ENCODE measurements around the gene CCNG2. TPM values are rescaled to one million over a fixed set of nuclear protein-coding genes. Genes with fewer than 3 reads are reported as not detected.

The CCNG2 gene
- total RNA-seq, 1 donor from 2014 or later = 39.3 TPM

DNA sequence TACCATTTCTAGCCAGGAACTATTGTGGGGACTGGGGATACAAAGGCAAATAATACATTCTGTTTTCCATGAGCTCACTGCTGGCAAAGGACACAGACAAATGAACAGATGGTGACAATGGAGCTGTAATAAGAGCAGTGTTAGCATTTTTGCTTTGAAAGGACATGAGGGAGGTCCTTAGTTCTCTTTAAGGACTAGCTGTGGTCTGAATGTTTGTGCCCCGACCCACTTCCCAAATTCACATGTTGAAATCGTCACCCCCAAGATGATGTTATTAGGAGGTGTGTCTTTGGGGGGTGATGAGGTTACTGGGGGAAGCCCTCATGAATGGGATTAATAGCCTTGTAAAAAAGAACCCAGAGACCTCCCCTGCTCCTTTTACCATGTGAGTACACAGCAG lies 30.3 kb downstream of the CCNG2 start:
- H3K4me3 ChIP-seq = no peak overlapping the region
- H3K27ac ChIP-seq = no peak overlapping the region
- no peaks in the 10 kb centered on the region for H3K36me3 ChIP-seq
- no peak for ATAC-seq
- intact Hi-C loops (cut with DNase I) = no loop called here
- no peaks in the 10 kb centered on the region for H3K4me1 ChIP-seq
- TF ChIP-seq, protein P1, sequence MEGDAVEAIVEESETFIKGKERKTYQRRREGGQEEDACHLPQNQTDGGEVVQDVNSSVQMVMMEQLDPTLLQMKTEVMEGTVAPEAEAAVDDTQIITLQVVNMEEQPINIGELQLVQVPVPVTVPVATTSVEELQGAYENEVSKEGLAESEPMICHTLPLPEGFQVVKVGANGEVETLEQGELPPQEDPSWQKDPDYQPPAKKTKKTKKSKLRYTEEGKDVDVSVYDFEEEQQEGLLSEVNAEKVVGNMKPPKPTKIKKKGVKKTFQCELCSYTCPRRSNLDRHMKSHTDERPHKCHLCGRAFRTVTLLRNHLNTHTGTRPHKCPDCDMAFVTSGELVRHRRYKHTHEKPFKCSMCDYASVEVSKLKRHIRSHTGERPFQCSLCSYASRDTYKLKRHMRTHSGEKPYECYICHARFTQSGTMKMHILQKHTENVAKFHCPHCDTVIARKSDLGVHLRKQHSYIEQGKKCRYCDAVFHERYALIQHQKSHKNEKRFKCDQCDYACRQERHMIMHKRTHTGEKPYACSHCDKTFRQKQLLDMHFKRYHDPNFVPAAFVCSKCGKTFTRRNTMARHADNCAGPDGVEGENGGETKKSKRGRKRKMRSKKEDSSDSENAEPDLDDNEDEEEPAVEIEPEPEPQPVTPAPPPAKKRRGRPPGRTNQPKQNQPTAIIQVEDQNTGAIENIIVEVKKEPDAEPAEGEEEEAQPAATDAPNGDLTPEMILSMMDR (IDR thresholded peaks at IDR 0.05) = no peak
- no peaks in the 10 kb centered on the region for H3K27me3 ChIP-seq (ENCODE audit: low read depth)
- no peak for DNase-seq
- no peaks in the 10 kb centered on the region for H3K9me3 ChIP-seq

DNA sequence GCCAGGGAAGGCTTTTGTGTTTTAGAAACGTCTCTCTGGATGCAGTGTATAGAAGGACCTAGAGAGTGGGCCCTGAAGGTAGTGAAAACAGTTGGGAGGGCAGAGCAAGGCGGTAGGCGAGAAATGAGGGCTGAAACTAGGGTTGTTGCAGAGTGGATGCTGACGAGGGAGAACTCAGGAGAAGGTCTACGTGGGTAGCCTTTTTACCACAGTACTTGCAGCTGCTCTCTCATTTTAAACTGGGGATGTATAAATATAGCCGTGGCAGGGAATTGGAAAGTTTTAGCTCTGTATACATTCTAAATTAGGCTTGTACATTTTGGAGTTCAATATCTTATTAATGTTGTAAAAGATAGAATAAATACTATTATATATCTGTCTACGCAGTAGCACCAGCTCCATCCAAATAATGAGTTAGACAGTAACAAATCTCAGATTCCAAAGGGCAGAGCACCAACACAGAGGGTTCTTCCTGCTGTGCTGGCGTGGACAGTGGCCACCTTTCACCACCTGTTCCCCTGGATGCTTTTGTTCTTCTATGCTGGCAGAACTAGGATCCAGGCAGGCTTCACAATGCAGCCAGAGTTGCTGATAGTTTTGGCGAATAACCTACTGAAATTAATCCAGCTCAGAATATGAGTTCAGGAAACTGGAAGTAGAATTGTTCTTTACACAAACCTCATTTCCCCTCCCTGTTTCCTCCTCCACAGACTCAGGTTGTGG lies 31.7 kb downstream of the CCNG2 start:
- DNase-seq = no peak
- TF ChIP-seq, protein P1 (IDR thresholded peaks at IDR 0.05) = no peak
- H3K9me3 ChIP-seq = no peaks in the 10 kb centered on the region
- no peak overlapping the region for H3K4me3 ChIP-seq
- no peaks in the 10 kb centered on the region for H3K4me1 ChIP-seq
- no peak for ATAC-seq
- intact Hi-C loops (cut with DNase I) = no loop called here
- no peaks in the 10 kb centered on the region for H3K36me3 ChIP-seq
- H3K27ac ChIP-seq = no peak overlapping the region
- no peaks in the 10 kb centered on the region for H3K27me3 ChIP-seq (ENCODE audit: low read depth)

DNA sequence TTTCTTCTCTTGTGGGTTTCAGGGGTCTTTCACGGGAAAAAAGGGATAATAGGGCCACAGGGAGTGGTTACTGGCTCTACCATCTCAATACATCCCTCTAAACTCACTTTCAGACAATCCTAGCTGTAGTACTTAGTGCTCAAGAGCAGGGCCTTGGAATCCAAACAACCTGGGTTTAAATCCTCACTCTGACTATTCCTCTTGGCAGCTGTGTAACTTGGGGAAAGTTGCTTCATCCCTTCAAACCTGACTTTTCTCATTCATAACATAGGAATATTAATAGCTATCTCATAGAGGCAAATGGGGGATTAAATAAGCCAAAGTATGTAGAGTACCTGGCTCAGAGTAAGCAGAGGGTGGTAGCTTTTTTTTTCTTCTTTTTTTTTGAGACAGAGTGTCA lies 32.4 kb downstream of the CCNG2 start:
- TF ChIP-seq, protein P1 (IDR thresholded peaks at IDR 0.05) = no peak
- intact Hi-C loops (cut with DNase I) = no loop called here
- H3K4me1 ChIP-seq = no peaks in the 10 kb centered on the region
- H3K27me3 ChIP-seq (ENCODE audit: low read depth) = no peaks in the 10 kb centered on the region
- H3K9me3 ChIP-seq = no peaks in the 10 kb centered on the region
- no peak for DNase-seq
- ATAC-seq = no peak
- no peaks in the 10 kb centered on the region for H3K36me3 ChIP-seq
- no peak overlapping the region for H3K4me3 ChIP-seq
- H3K27ac ChIP-seq = no peak overlapping the region

DNA sequence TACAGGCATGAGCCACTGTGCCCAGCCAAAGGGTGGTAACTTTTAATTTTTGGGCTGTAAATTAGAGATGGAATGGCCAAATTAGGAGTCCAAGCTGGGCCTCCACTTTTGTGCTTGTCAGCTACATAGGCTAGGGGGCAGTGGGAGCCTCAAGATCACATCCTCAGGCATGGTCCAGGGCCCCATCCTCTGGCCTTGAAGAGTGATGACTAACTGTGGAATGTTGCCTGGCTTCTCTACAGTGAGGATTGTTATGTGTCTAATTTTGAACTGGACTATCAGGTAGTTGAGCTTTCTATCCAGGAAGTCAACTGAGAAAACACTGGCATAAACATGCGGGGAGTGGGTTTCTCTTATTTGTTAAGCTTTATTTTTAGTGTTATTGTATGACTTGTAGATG lies 33.0 kb downstream of the CCNG2 start:
- Histone ChIP-seq H3K27me3 (ENCODE audit: low read depth) (no peaks in the 10 kb centered on the region), H3K4me3 (no peak overlapping the region), H3K27ac (no peak overlapping the region), H3K36me3 (no peaks in the 10 kb centered on the region), H3K4me1 (no peaks in the 10 kb centered on the region), H3K9me3 (no peaks in the 10 kb centered on the region)
- DNase-seq (no peak), ATAC-seq (no peak)
- intact Hi-C loops (cut with DNase I) = no loop called here
- TF ChIP-seq, protein P1 (IDR thresholded peaks at IDR 0.05) = no peak

DNA sequence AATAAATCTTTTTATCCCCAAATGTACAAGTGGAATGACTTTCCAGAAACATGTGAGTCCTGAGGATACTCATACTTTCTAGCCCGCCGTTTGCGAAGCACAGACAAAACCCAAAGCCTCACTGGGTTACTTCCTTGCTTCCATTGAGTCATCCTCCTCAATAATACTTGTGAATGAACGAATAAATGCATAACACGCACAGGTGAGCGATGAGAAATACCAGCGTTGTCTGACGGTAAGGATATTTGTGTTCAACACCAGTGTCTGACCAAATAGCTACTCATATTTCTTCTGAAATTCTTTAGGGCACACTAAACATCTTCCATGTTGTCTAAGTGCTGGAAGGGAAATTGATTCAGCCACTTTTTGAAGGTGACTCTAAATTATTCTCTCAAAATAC lies 36.0 kb downstream of the CCNG2 start:
- no peaks in the 10 kb centered on the region for H3K36me3 ChIP-seq
- no peaks in the 10 kb centered on the region for H3K4me1 ChIP-seq
- no peaks in the 10 kb centered on the region for H3K9me3 ChIP-seq
- no peak overlapping the region for H3K27ac ChIP-seq
- H3K27me3 ChIP-seq (ENCODE audit: low read depth) = no peaks in the 10 kb centered on the region
- no peak overlapping the region for H3K4me3 ChIP-seq
- TF ChIP-seq, protein P1 (IDR thresholded peaks at IDR 0.05) = no peak
- intact Hi-C loops (cut with DNase I) = no loop called here
- no peak for ATAC-seq
- no peak for DNase-seq
